Spleen (tissue), 7 donors: ENCODE results near the gene NR1I3.
A peak's percentile ranks its signal among the peaks of the same experiment; 100 is the strongest.

Experiments used
- CTCF ChIP-seq, 11 experiments: fragments of 200-600 bp in 7 of 11; fragments of 450-650 bp in 4 of 11; sonication (generic) in 4 of 11; IDR thresholded peaks in 8 of 11; conservative IDR thresholded peaks in 3 of 11; 1 replicate in 7 of 11; 2 replicates in 4 of 11; pipeline versions ENCODE4 v1.4.0 to v1.8.0; 2016 to 2021; ENCODE audit warnings: antibody characterized with exemption in 11 of 11, inconsistent platforms in 4 of 11, mild to moderate bottlenecking in 1 of 11
- POLR2A ChIP-seq, 3 donors: fragments of 450-650 bp; IDR thresholded peaks; one replicate each; pipeline ENCODE4 v1.5.1; 2017; ENCODE audit warnings: antibody characterized with exemption in 3 of 3, mild to moderate bottlenecking in 1 of 3
- donor health status: DM: no; HTN: no; CAD: no; lungs with moderate emphysema.
- donor health status: DM: no; HTN: no; CAD: no.
- donor health status: DM: no; HTN: no; CAD: no.

- TF ChIP-seq CTCF (IDR thresholded peaks at IDR 0.05 in 8 of 11, conservative IDR thresholded peaks at IDR 0.05 in 3 of 11) (peak; percentile 62 to 94 (median 91)), POLR2A (IDR thresholded peaks at IDR 0.05) (no peak)
These were observed 10.7 kb downstream of the NR1I3 start for GRCh38 chr1:161227196-161227871.
